Stimulated activated memory B cell treated with anti-CD40 and anti-IgM and Interleukin-4, amounts not matched to agents 10 μg/mL and 1 μg/mL and 100 μg/mL, for 72 hours (primary cell): Measurements from ENCODE around the gene DARS1.

Source experiments
- ATAC-seq: fragments of 150-1000 bp; cut with Tn5 transposase; 2 replicates; pipeline ENCODE4 v1.10.0; 2021
- H3K27ac Mint-ChIP-seq: one replicate; pipeline ENCODE4 v1.8.0; 2022; ENCODE audit warnings: mild to moderate bottlenecking, mixed read lengths
- H3K27me3 Mint-ChIP-seq: one replicate; pipeline ENCODE4 v1.8.0; 2022; ENCODE audit warnings: mixed read lengths
- H3K36me3 Mint-ChIP-seq: one replicate; pipeline ENCODE4 v1.8.0; 2022; ENCODE audit warnings: mixed read lengths
- H3K4me1 Mint-ChIP-seq: one replicate; pipeline ENCODE4 v1.8.0; 2022; ENCODE audit warnings: mixed read lengths
- H3K4me3 Mint-ChIP-seq: one replicate; pipeline ENCODE4 v1.8.0; 2022; ENCODE audit warnings: mild to moderate bottlenecking, moderate library complexity, mixed read lengths
- H3K9me3 Mint-ChIP-seq: one replicate; pipeline ENCODE4 v1.8.0; 2022; ENCODE audit warnings: mixed read lengths

DARS1 gene

DNA sequence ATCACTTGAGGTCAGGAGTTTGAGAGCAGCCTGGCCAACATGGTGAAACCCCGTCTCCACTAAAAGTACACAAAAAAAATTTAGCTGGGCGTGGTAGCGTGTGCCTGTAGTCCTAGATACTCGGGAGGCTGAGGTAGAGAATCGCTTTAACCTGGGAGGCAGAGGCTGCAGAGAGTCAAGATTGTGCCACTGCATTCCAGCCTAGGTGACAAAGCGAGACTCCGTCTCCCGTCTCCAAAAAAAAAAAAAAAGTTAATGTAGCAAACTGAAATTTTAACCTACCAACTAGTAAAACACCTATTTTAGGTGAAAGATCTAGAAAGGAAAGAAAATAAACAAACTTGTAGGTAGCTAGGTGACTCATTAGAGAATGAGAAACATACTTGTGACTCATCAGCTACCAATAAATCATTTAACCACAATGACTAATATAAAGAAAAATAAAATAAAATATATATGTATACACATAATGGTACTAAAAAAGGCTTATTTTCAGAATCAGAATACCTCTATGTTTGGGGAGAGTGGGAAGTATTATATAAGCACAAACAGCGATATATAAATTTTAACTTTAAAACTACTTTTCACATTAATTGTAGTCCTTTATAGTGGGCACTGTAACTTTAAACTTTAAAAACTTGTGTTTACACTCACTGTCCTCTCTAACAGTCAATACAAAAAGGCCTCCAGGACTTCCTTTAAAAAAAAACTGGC lies 36.6 kb downstream of the DARS1 start:
- Mint-ChIP-seq H3K4me1 (peaks cover 44% of the 10 kb centered on the region), H3K36me3 (peaks cover 47% of the 10 kb centered on the region), H3K27ac (peak overlapping the region; percentile 48), H3K4me3 (no peak overlapping the region), H3K27me3 (no peaks in the 10 kb centered on the region), H3K9me3 (peaks cover 3% of the 10 kb centered on the region)
- ATAC-seq = peak; percentile 45

DNA sequence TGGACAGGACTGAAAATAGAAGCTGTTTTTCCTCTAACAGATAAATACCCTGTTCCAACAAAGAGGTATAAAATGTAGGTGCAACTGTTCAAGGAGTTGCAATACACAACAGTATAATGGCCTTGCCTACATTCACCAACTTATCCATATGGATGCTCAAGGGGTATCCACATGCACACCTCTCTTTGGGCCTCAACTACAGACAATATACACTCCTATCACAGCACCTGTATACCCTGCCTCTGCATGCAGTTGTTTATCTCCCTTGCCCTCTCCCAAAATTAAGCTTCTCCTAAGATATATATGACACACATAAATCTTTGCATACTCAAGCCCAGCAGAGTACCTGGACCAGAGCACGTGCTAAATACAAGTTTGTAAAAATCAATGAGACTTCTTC lies 37.3 kb downstream of the DARS1 start:
- H3K4me3 Mint-ChIP-seq = no peak overlapping the region
- ATAC-seq = no peak
- H3K27me3 Mint-ChIP-seq = no peaks in the 10 kb centered on the region
- peaks cover 3% of the 10 kb centered on the region for H3K9me3 Mint-ChIP-seq
- H3K36me3 Mint-ChIP-seq = peaks cover 52% of the 10 kb centered on the region
- peak overlapping the region; percentile 48 for H3K27ac Mint-ChIP-seq
- H3K4me1 Mint-ChIP-seq = peaks cover 44% of the 10 kb centered on the region

DNA sequence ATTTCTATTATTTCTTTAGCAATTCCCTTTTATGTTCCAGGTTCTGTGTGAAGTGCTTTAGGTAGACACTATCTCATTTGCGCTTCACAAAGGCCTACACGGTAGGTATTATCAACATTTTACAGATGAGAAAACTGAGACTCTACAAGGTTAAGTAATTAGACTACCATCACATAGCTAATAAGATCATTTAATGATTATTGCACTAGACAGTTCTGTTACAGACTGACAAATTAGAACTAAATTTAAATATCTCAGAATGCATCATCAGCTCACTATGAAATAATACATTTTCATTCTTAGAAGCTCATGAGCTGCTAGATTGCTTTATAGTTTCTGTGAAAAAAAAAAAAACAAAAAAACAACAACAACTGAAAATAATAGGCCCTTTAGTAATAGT lies 37.9 kb downstream of the DARS1 start:
- no peak overlapping the region for H3K4me3 Mint-ChIP-seq
- ATAC-seq = no peak
- no peaks in the 10 kb centered on the region for H3K27me3 Mint-ChIP-seq
- H3K36me3 Mint-ChIP-seq = peaks cover 52% of the 10 kb centered on the region
- H3K4me1 Mint-ChIP-seq = peaks cover 42% of the 10 kb centered on the region
- H3K27ac Mint-ChIP-seq = no peak overlapping the region
- peaks cover 2% of the 10 kb centered on the region for H3K9me3 Mint-ChIP-seq

DNA sequence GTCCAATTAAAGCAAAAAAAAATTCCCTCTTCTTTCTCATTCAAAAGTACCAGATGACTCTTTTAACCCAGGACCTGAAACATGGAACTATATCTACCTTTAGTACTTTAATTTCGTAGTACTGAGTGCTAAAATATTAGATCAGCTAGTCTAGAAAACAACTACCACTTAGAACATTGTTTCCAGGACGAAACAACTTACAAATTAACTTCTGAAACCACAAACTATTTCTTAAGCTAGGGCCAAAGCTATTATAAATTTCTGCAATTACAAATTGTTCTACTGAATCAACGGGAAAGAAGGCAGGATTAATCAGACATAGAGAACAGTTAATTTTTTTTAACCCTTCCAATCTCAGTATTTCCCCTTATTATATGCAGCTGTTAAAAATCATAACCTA lies 39.9 kb downstream of the DARS1 start:
- ATAC-seq = no peak
- H3K27ac Mint-ChIP-seq = no peak overlapping the region
- no peak overlapping the region for H3K4me3 Mint-ChIP-seq
- no peaks in the 10 kb centered on the region for H3K9me3 Mint-ChIP-seq
- H3K27me3 Mint-ChIP-seq = no peaks in the 10 kb centered on the region
- peaks cover 37% of the 10 kb centered on the region for H3K4me1 Mint-ChIP-seq
- peaks cover 48% of the 10 kb centered on the region for H3K36me3 Mint-ChIP-seq

DNA sequence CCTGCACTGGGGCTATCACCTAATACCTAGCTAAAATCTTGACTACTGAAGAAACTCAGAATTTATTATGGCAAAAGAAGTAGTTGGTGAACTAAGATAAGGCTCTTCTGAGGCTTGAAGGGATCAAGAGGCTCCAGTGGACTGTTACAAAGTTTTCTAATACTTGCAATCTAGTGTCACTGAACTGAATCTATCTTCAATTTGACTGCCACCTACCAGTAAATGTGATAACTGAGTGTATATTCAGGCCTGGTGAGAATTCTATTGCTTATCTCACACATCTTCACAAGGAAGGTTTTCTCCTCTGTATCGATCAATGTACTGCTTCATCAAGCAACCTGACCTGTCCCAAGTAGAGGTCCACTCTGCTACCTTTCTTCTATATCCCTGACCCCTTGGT lies 40.8 kb downstream of the DARS1 start:
- no peaks in the 10 kb centered on the region for H3K27me3 Mint-ChIP-seq
- ATAC-seq = no peak
- peaks cover 55% of the 10 kb centered on the region for H3K36me3 Mint-ChIP-seq

DNA sequence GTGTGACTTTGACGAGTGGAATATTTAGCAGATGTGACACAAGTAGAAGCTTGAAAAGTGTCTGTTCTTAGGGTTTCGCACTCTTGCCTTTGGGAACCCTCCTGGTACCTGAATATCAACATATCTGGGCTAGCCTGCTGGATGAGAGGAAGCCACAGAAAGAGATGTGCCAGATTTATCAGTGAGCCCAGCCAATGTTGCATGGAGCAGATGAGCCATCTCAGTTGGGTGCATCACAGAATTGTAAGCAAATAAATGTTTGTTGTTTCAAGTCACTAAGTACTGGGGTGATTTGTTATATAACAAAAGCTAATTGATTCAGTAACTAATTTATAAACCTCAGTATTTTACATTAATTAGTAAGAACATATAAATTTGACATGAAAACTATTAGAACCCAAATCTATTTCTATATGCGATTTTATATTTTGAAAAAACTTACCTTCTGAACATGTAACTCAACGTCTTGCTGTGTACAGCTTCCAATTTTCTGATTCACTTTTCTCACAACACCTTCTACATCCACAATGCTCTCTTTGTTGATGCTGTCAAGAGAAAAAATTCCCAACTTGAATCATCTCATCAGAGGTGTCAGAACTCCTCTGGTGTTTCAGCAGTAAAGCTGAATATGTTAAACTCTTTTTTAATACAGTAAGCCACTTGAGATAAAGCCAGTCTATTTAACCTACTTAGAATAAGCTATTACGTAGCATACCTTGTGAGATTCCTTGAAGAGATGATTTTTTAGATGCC lies 42.3 kb downstream of the DARS1 start:
- Mint-ChIP-seq H3K27me3 (no peaks in the 10 kb centered on the region), H3K4me1 (peaks cover 42% of the 10 kb centered on the region), H3K36me3 (peaks cover 65% of the 10 kb centered on the region), H3K27ac (no peak overlapping the region), H3K9me3 (no peaks in the 10 kb centered on the region), H3K4me3 (no peak overlapping the region)
- no peak for ATAC-seq

More for the DNA sequence above, 40.8 kb downstream of the DARS1 start:
- no peak overlapping the region for H3K4me3 Mint-ChIP-seq
- H3K4me1 Mint-ChIP-seq = peaks cover 37% of the 10 kb centered on the region
- H3K9me3 Mint-ChIP-seq = no peaks in the 10 kb centered on the region
- H3K27ac Mint-ChIP-seq = no peak overlapping the region

DNA sequence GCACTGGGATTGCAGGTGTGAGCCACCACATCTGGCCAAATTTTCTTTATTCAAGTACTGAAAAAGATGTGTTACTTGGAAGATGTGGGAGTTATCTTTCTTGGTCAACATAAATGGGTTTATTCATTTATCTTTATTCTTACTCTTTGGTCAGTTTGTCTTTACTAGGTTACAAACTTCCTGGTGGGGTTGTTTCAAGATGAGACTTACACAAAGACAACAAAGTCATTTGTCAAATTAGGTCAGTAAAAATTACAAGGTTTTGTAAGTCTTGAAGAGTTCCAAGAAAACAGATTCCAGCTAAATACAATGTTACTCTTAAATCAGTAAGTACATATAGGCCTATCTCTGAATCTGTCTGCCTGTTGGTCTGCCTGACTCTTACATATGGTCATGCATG lies 48.9 kb downstream of the DARS1 start:
- Mint-ChIP-seq H3K9me3 (no peaks in the 10 kb centered on the region), H3K4me3 (no peak overlapping the region), H3K36me3 (peaks cover 63% of the 10 kb centered on the region), H3K4me1 (peaks cover 40% of the 10 kb centered on the region), H3K27me3 (no peaks in the 10 kb centered on the region), H3K27ac (no peak overlapping the region)
- ATAC-seq = no peak

DNA sequence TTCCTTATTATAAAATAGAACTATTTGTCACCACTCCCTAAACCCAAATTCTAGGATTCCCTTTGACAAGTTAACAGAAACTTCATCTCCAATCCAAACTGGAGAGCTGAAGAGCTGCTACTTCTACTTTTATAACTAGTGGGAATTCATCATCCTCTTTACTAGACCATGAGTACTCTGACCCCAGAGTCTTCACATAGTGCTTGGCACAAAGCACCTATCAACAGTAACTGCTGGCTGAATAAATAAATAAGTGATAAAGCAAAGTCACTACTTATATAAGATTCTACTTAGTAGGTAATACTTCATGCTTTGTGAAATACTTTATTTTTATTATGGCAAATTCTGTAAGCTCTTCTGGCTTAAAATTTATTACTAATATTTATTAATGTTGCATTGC lies 49.5 kb downstream of the DARS1 start:
- Mint-ChIP-seq H3K9me3 (no peaks in the 10 kb centered on the region), H3K4me1 (peaks cover 40% of the 10 kb centered on the region), H3K27me3 (no peaks in the 10 kb centered on the region), H3K36me3 (peaks cover 62% of the 10 kb centered on the region), H3K27ac (no peak overlapping the region), H3K4me3 (no peak overlapping the region)
- ATAC-seq = no peak

DNA sequence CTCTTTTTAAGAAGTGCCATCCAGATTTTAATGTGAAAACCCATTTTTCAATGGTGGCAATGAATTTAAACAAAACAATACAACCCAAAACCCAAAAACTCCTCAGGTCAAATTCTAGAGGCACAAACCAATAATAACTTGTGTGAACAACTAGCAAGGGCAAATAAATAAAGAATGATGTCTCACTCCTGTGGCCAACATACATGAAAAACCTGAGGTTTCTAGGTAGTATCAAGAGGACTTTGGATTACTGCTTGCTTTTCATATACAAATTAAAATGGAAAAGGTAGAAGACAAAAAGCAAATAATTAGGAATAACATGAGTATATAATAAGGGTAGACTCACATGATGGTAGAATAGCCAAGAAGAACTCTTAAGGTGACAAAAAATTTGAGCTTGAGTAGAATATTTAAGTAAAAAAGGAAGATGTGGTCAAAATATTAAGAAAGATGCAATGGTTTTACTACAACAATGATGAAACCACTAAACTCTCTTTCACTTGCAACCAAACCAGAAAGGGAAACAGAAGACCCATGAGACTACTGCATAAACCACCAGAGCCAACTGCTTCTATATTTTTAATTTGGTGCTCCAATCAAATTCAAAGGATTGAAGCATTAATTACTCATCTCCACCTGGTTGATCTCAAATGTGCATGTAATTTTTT lies 53.5 kb downstream of the DARS1 start:
- Mint-ChIP-seq H3K4me3 (no peak overlapping the region), H3K36me3 (peaks cover 41% of the 10 kb centered on the region), H3K27me3 (no peaks in the 10 kb centered on the region), H3K9me3 (no peaks in the 10 kb centered on the region), H3K4me1 (peaks cover 7% of the 10 kb centered on the region), H3K27ac (no peak overlapping the region)
- no peak for ATAC-seq

DNA sequence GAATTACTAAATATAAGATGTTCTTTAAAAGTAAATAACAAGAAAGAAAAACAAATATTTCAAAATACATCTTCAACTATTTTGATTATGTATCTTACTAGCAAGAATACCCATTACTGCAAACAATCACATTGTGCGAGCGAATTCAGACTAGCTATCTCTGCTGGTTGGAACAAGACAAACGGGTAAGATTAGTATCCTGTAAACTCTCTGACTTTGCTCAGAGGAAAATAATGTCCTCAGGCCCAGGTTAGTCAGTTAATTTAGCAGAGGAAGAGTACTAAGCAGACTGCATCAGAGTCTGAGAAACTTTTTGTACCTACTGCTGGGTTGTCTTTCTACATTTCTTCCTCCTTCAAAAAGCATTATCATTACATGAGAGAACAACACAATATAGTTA lies 58.8 kb downstream of the DARS1 start:
- no peaks in the 10 kb centered on the region for H3K27me3 Mint-ChIP-seq

DNA sequence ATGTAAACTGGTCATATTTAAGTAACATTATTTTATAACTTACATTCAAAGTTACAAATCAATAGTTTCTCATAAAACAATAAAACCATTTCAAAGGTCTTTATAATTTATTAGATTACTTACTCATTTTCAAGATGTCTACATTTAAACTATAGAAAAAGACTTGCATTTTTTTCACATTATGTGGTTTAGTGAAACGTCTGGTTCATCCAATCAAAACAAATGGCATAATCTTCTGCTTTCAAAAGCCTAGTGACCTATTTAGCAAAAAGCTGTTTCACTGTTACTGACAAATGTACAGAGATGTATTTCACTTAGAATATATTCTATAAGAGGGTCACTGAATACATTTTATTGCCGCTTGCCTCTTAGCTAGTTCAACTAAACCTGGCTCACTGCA lies 59.9 kb downstream of the DARS1 start:
- no peak overlapping the region for H3K27ac Mint-ChIP-seq
- no peaks in the 10 kb centered on the region for H3K27me3 Mint-ChIP-seq
- peaks cover 29% of the 10 kb centered on the region for H3K36me3 Mint-ChIP-seq

More for the DNA sequence above, 58.8 kb downstream of the DARS1 start:
- peaks cover under 1% of the 10 kb centered on the region for H3K4me1 Mint-ChIP-seq
- H3K4me3 Mint-ChIP-seq = no peak overlapping the region
- no peak overlapping the region for H3K27ac Mint-ChIP-seq
- peaks cover 30% of the 10 kb centered on the region for H3K36me3 Mint-ChIP-seq
- ATAC-seq = no peak
- H3K9me3 Mint-ChIP-seq = no peaks in the 10 kb centered on the region

DNA sequence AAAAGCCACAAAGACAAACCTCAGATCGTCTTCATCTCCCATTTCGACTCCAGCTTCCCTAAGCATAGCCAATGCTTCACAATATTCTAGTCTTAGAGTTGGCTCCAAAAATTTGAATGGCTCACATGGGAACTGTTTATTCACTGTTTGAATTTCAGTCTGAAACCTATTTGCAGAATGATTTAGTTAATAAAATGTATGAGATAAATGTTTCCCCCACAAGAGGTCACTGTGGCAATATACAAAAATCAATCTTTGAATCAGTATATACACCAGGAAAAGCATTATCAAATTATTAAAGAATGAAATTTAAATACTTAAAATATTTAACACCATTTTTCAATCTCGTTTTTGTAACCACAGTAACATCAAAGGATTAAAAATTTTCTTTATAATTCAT lies 69.2 kb downstream of the DARS1 start:
- Mint-ChIP-seq H3K4me3 (no peak overlapping the region), H3K27me3 (no peaks in the 10 kb centered on the region), H3K4me1 (no peaks in the 10 kb centered on the region), H3K9me3 (no peaks in the 10 kb centered on the region), H3K36me3 (peaks cover 11% of the 10 kb centered on the region), H3K27ac (no peak overlapping the region)
- no peak for ATAC-seq

More for the DNA sequence above, 59.9 kb downstream of the DARS1 start:
- no peaks in the 10 kb centered on the region for H3K4me1 Mint-ChIP-seq
- no peak for ATAC-seq
- no peaks in the 10 kb centered on the region for H3K9me3 Mint-ChIP-seq
- H3K4me3 Mint-ChIP-seq = no peak overlapping the region

DNA sequence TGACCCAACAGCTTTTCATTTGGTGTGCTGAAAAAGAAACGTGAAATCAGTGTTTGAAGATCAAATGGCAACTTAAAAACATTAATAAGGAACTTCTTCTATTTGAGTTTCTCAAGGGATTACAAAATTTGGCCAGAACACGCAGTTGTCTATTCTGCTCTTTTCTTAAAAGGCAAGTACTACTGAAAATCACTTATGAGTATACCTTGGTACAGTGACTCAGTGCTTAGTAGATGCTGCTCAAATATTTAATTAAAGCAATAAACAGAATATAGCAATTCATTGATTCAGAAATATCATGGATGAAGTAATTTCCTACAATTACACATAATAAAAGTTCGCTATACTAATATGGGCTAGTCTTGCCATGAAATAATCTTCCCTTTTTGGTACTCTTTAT lies 70.9 kb downstream of the DARS1 start:
- ATAC-seq = no peak
- Mint-ChIP-seq H3K36me3 (peaks cover 17% of the 10 kb centered on the region), H3K4me1 (no peaks in the 10 kb centered on the region), H3K4me3 (no peak overlapping the region), H3K9me3 (no peaks in the 10 kb centered on the region), H3K27me3 (no peaks in the 10 kb centered on the region), H3K27ac (no peak overlapping the region)

DNA sequence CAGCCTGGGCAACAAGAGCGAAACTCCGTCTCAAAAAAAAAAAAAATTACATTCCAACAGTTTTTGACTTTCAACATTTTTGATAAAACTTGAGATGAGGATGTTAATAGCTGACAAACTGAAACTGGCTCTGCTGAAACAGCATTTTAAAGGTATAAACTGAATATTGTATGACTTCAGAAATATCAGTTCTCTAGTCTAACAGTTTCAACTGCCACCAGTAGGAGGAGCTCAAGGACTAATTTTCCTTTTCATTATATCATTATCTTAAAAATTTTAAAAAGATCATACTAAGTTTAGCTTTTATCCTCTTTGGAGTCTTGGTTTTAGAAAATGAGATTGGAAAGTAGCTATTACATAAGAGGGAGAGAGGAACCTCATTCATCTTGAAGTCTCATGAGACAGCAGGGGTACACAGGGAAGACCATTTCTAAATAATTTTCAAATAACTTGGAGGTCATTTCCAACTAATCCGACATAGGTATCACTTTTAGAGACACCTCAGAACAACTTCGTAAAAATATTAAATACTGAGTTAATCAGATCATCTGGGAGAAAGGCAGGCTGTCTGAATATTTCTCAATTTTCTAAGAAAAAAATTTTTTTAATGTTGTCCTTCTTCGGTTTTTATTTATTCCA lies 71.6 kb downstream of the DARS1 start:
- H3K4me1 Mint-ChIP-seq = no peaks in the 10 kb centered on the region

DNA sequence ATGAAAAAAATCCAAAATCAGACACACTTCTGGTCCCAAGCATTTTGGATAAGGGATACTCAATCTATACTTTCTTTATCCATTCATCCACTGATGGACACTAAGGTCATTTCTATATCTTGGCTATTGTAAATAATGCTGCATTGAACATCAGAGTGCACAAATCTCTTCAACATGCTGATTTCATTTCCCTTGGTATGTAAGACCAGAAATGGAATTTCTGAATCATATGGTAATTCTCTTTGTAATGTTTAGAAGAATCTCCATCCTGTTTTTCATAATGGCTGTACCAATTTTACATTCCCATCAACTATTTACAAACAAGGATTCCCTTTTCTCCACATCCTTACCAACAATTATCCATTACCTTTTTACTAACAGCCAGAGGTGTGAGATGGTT lies 75.5 kb downstream of the DARS1 start:
- ATAC-seq = no peak

More for the DNA sequence above, 71.6 kb downstream of the DARS1 start:
- no peaks in the 10 kb centered on the region for H3K27me3 Mint-ChIP-seq
- no peaks in the 10 kb centered on the region for H3K9me3 Mint-ChIP-seq
- H3K4me3 Mint-ChIP-seq = no peak overlapping the region
- no peak overlapping the region for H3K27ac Mint-ChIP-seq
- H3K36me3 Mint-ChIP-seq = peaks cover 21% of the 10 kb centered on the region
- ATAC-seq = no peak

More for the DNA sequence above, 75.5 kb downstream of the DARS1 start:
- no peaks in the 10 kb centered on the region for H3K27me3 Mint-ChIP-seq
- no peaks in the 10 kb centered on the region for H3K4me1 Mint-ChIP-seq
- H3K9me3 Mint-ChIP-seq = no peaks in the 10 kb centered on the region
- H3K4me3 Mint-ChIP-seq = no peak overlapping the region
- H3K36me3 Mint-ChIP-seq = peaks cover 43% of the 10 kb centered on the region
- H3K27ac Mint-ChIP-seq = no peak overlapping the region
